Activated T-cell treated with anti-CD3 and anti-CD28 coated beads for 48 hours (primary cell): Measurements from ENCODE around the gene PIGN.

ENCODE experiments used
- DNase-seq: peaks from one replicate; pipeline ENCODE4 v3.0.0-alpha.2; 2020; ENCODE audit warnings: low read depth

Gene PIGN

DNA sequence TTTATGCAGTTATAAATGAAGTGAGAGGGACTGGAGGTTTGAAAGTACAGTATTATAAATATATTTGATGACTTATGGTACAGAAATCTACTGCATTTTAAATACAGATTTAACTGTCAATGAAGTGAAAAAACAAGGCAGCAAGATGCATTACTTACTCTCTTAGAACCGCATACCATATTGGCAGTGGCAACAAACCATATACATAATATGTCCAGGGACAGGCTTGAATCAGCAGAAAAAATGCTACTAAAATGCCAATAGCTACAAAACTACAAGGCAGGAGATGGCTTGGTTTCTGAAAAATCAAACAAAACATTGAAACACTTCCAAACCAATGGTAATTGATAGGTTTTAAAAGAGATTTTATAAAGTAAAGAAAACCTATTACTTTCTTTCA, 77.2 kb downstream of the PIGN start:
- no peak for DNase-seq

DNA sequence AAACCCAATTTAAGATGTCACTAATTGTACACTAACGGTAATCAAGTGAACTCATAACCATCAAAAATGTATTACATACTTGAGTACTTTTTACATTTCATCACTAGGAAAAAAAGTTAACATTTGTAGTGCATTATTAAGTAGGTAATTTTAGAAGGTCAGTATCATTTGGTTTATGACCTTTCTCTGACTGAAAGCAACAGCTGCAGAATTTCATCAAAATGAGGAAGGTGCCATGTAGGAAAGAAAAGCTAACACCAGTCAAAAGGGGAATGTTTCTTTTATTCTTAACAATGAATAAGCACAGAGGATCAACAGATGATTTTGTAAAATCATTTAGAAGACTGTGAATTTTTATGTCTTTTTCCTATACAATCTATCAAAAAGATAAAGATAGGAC, 79.0 kb downstream of the PIGN start:
- DNase-seq: no peak

DNA sequence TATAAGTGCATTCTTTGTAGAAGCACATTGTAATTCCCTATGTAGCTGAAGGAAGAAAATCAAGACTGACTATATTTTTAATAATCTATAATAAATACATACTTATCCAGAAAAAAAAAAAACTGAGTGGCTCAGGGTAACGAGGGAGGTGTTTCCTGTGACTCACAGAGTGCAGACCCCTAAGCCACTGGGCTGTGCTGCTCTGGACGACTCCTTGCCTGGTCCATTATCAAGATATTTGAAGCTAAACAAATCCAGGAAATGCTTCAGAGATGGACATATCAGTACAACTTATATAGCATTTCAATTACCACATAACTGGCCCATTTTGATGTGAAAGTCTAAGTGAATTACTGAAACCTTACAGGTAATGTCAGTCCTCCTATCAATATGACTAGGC, 80.6 kb downstream of the PIGN start:
- DNase-seq: no peak

DNA sequence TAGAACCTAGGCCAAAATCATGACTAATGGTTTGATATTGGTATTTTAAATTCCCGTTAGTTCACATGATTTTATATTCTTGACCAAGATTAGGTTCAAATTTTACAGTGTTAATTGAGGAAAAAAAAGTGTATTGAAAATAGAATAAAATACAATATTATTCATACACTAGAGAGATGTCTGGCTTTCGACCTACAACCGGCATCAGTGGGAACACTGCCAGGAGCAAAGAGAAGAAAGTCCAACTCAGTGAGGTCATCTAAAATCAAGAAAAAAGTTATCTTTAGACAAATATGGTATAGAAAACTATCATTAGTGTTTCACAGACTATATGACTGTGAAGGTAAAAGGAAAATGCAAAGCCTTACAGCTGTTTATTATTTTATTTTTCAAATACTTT, 81.5 kb downstream of the PIGN start:
- DNase-seq: no peak

DNA sequence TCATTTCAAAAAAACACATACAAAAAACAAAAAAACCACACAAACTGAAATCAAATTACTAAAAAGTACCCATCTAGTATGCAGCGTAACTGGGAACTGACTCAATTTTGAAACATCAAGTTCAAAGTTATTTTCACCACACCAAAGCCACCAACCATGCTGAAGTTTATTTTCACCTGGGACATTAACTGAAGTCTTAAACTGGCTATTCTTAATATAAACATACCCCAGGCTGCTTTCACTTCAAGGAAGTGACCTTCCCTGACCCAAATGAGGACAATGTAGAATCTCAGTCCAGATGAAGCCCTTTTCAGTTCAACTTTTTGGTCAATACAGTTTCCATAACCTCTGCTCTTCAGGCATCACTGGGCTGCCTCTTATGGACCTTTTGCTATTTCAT, 84.6 kb downstream of the PIGN start:
- no peak for DNase-seq

DNA sequence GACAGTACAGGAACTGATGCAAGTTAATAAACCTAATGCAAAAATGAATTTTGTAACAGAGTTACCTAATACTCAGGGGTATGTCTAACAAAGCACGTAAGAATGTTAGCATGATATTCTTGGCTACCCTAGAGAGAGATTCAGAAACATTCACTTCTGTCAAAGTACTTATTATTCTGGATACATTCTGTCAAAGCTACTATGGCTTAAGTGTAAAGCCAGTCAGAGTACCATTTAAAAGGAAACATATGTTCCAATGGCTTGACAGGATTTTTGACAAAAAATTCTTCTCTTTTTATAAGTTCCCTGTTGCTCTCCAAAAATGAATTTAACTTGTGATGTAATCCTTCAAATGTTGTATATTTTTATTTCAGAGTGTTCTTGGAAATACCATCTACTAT, 85.5 kb downstream of the PIGN start:
- no peak for DNase-seq

DNA sequence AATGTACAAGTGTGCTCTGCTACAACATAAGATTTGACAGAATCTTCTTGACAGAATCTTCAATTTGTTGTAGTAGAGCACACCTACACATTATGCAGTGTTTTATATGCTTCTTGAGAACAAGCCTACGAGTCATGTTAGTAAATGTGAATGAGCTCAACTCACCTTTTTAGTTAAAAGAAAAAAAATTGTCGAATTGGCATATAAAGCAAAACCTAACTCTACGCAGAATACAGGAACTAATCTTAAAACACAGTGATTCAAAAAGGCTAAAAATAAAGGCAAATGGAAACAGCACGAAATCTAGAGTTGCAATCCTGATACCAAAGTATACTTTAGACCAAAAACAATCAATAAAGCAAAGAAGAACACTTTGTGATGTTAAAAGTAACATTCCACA, 87.9 kb downstream of the PIGN start:
- DNase-seq: no peak

DNA sequence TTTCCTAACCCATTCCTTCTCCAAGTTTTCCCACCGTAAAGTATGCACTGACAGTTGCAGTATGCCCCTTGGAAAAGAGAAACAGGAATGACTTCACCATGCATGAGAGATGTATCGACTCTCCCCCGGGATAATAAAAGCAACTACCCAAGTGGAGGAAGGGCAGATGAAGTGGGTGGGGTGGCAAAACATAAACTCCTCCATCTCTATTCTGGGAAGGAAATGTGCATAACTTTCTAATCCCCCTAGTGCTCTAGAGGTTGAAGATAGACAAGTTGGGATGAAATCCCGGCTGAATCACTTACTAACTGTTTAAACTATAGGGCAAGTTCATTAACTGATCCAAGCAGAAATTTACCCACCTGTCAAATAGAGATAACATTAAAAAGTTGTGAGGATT, 89.2 kb downstream of the PIGN start:
- DNase-seq: no peak

DNA sequence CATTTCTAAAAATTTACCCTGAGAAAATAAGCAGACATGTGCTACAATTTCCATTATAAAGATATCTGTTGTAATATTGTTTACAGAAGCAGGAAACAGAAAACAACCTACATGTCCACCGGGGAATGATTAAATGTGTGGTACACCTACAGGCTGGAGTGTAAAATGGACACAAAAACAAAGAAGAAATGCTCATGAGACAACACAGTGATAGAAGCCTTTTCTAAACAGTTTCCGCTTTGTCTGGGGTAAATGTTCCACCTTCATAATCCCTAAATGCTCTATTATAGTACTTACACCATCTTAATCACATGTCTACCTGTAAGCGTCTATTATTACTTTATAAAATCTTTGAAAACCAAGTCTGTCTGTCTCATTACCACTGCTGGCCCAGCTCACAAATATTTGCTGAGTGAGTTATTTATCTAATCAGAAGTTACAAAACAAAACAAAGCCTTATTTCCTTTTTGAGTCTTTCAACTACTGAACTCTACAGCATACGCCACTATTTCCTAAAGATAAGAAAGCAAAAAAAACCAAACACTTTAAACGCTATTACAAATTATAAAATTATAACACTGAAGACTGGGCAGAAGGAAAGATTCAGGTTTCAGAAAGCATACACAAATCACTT, 95.3 kb downstream of the PIGN start:
- no peak for DNase-seq

DNA sequence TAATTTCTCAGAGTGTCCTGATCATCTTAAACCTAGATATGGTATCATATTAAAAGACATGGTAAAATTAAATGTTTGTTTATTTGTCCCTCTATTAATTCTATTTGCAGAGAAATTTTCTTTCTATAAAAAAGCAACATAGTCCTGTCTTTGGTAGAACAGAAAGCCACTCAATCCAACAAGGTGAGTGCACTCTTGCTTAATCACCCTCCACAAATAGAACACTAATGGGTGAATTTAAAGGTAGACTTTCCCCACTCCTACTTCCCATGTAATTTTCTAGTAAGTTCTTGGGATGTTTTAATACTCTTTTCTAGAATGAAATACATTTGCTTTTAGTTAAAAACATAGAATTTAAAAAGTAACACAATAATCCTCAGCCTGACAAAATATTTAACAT, 97.7 kb downstream of the PIGN start:
- no peak for DNase-seq

DNA sequence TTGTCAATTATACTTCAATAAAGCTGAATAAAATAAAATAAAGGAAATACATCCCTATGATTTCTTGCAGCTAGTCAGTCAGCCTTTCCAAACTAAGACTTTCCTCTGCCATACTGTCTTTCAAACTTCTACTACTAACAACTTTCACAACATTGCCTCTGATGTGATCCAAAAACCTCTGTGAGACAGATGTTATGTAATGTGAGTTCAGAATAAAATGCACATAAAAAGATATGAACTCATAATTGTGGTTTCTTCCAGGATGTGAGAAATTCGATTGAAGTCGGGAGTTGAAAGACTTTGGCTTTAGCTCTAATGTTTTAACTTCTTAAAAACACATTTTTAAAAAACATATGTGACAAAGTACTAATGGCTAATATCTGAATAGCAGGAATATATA, 98.7 kb downstream of the PIGN start:
- DNase-seq: no peak

DNA sequence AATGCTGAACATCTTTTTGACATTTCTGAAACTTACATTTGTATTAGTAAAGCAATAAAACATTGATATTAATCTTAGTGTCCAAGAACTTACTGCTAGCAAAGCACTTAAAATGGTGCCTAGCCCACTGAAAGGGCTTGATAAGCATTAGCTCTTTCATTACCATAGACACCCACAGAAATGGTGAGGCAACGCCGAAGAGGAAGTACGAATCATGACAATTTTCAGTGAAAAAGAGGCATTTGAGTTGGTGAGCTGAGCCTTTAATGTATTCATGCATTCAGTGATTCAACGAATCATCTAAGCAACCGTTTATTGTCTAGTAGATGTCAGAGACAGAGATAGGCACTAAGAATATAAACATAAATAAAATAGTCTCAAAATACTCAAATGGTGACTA, 101.1 kb downstream of the PIGN start:
- DNase-seq: no peak

DNA sequence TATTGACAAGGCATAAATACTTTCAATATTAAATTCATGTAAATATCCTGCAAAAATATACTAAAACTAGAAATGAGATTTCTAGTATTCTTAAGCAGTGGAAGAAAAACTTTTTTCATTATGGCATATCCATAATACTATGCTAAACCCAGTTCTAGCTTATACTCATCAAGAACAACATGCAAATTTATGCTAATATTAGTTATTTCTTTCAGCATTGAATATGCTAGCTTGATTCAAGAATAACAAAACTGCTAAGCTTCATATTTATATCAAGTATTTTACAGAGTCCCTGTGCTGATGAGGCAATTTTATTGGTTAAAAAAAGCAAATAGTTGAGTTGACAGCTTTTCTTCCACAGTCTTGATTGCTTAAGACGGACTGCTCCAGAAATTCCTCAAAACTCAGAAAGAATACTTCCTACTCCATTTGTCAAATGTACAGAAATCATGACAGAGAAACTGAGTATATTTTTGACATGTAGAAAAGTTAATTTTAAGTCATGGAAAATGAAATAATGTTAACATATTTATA, 105.0 kb downstream of the PIGN start:
- DNase-seq: no peak

DNA sequence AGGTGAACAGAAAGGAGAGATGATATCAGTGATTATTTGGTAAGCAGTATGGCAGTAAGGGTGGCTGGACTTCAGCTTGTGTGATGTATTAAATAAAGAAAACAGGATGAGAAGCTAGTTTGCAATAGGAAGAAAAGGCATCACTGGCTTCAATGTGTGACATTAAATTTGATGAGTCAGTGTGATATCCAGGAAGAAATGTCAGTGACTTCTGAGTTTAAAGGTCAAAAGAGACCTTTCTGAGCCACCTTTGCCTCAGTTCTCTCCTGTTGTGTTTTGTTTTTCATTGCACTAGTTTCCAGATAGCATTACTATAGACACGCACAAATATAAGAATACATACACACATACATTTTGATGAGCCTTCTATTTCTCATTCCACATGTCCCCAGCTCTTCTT, 105.6 kb downstream of the PIGN start:
- no peak for DNase-seq

DNA sequence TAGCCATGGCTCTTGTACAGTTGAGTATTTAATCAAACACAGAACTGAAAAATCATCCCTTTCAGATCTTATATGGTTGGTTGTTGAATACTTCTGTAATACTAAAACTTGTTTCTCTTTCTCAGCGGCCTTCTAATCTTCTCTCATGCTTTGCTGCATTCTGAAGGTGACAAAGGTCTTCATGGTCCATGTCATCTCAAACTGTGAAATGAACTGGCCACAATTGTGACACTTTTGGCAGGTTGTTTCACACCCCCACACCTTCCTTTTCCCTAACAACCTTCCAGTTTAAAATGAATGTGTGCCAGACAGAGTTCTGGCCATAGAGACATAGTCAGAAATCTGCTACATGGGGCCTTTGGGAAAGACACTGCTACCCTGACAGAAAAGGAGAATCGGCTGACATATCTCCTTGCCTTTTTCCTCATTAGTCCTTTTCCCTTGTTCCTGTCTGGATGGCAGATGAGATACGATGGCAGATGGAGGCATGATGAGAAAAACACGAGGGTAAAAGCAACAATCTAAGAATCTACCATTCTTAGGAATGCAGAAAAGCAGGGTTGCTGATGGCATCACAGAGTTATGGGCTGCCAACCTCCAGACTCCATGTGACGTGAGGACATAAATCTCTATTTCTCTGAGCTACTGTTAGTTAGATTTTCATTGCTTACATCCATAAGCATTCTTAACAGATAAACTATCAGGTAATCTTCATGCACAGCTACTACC, 106.5 kb downstream of the PIGN start:
- DNase-seq: no peak

DNA sequence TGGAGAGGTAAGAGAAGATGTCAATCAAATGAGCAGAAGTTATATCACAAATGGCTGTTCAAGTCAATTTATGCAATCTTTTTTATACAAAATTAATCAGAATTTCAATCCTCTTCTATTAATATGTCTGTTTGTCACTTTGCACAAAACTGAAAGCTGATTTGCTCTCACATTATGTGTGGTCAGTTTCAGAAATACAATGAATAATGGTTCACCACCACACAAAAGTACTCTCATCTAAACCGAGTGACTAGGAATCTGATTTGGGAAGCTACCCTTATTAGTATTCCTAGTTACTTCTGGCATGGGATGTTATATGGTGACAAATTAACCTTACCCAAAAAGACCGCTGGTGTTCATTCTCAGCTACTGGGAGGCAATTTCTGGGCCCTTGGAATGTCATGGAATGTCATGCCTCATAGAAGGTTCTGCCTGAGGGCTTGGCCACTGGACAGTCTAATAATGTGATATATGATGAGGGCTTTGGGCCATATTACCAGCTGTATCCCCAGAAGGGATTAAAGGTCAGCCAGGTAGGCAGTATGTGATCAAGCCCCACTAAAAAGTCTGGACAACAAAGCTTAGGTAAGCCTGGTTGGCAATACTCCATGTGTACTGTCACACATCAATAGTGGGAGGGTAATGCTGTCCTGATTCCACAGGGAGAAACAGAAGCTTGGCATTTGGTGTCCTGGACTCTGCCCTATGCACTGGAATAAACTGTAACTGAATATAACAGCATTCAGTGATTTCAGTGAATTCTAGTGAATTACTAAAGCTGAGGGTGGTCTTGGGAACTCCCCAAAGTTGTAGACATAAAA, 113.2 kb downstream of the PIGN start:
- no peak for DNase-seq

DNA sequence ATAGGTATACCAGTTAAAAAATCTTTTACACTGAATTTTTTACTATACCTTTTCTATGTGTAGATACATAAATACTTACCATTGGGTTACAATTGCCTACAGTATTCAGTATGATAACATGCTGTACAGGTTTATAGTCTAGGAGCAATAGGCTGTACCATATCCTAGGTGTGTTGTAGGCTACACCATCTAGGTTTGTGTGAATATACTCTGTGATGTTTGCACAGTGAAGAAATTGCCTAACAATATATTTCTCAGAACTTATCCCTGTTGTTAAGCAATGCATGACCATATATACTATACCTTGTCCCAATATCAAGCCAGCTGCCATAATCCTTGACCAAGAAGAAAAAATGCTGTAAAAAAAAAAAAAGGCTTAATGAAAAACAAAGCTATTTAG, 114.5 kb downstream of the PIGN start:
- DNase-seq: no peak

DNA sequence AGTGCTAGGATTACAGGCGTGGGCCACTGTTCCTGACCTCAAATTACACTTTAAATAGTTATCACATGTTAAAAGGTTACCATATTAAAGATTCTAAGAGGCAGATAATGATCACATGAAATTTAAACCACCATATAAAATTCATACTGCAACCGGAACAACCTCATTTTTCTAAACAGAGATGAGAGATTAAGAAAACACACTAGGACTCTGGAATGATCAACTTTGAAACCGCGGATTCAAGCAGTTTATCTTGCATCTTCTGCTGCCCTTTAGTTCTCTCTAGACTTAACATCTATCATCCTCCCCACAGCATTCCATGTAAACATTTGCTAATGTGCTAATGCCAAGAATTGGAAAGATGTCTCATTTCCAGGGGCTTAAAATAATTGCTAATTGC, 115.8 kb downstream of the PIGN start:
- DNase-seq: no peak

DNA sequence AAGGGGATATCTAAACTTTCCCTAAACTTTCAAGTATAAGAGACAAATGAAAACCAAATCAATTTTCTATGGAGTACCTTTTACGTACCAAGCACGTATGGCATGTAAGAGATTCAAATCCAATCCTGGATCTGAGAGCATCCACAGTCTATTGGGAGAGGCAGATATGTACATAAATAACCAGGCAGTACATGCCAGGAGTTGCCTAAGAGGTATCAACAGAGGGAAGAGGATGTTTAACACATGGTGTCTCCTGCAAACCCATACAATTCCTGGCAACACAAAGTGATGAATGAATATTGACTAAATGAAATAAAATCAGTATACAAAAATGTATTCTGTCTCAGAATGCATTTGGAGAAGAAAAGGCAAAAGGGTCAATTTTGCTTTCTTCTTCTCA, 116.6 kb downstream of the PIGN start:
- DNase-seq: no peak

DNA sequence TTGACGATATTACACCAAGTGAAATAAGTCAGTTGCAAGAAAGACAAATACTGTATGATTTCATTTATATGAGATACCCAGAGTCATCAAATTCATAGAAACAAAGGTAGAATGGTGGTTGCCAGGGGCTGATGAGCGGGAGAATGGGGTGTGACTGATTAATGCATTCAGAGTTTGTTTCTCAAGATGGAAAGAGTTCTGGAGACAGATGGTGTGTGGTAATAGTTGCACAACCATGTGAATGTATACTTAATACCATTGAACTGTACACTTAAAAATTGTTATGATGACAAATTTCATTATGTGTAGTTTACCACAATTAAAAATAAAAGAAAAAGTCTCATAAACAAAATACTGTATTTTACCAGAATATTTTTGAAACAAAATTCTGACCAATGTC, 117.3 kb downstream of the PIGN start:
- no peak for DNase-seq

DNA sequence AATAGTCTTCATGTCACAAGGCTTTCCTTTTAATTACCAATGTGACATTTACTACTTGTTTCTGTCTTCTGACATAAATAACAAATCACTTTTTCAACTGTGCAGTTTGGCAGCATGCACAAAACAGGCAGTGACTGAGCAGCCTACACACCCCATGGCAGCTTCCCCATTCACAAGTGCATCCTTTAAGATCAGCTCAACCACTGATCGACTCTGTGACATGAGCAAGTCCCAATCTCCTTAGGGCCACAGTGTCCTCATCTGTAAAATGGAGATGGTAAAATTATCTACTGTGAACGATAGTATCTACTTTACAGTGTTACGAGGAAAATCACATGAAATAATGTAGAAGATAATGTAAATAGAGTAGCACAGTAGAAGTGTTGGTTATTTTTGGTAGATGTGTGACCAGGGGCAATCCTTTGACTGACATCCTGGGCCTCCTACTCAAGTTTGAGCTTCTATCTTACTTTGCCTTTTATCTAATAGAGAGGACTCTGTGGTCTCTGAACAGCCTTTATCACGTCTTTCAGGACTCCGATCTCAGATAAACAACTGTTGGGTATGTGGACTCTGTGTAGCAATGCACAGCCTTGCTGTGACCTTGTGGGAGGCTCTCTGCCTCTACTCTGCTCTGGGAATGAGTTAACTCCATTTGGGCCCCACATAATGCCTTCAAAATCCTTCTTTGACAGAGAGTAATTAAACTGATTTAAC, 120.6 kb downstream of the PIGN start:
- no peak for DNase-seq

DNA sequence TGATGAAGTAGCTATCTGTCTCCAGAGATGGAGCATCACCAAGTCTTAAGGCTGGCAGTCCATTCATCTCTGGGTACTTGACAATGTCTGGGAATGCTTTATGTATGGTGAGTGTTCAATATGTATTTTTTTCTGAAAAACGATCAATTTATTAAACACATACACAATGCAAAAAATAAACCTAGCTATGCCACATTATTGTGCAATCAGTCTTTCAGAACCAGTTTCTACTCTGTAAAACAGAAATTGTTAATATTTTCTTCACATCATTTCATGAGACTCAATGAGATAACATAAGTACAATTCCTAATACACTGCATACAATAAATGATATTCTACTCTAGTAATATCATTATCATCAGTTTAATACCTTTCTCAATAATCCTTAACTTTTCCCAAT, 122.5 kb downstream of the PIGN start:
- no peak for DNase-seq
